ENCODE measurements around the gene SLC35A4. TPM values are rescaled to one million over a fixed set of nuclear protein-coding genes. Genes with fewer than 3 reads are reported as not detected.
A peak's percentile ranks its signal among the peaks of the same experiment; 100 is the strongest.
"Not testable (repeated sequence)": the region's sequence is repeated elsewhere in the genome, so short reads cannot be mapped to it uniquely, and the experiment has no call there.

The SLC35A4 gene
- total RNA-seq, 1 donor from 2014 or later = 7.3 TPM

DNA sequence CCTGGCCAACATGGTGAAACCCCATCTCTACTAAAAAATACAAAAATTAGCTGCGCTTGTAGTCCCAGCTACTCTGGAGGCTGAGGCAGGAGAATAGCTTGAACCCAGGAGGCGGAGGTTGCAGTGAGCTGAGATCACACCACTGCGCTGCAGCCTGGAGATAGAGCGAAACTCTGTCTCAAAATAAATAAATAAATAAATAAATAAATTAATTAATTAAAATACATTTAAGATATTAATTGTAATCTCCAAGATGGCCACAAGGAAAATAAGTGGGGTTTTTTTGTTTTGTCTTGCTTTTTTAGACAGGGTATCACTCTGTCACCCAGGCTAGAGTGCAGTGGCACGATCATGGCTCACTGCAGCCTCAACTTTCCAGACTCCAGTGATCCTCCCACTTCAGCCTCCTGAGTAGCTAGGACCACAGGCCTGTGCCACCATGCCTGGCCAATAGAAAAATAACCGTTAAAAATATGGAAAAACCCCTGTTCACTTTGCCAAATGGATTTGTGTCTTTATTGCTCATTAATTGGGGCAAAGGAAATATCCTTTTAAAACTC lies 14.6 kb downstream of the SLC35A4 start:
- not testable (repeated sequence) for H3K4me1 ChIP-seq (ENCODE audit: control insufficient read depth in 3 of 3, insufficient read depth in 3 of 3, low read length in 3 of 3); H3K4me3 ChIP-seq (ENCODE audit: low read length in 3 of 3); H3K9me3 ChIP-seq (ENCODE audit: control insufficient read depth in 3 of 3, low read length in 3 of 3); H3K9ac ChIP-seq (ENCODE audit: low read depth in 1 of 3, low read length in 3 of 3); H3K27ac ChIP-seq (ENCODE audit: low read depth, low read length); H3K27me3 ChIP-seq (ENCODE audit: control insufficient read depth in 3 of 3, insufficient read depth in 3 of 3, low read length in 3 of 3); H3K36me3 ChIP-seq (ENCODE audit: control insufficient read depth in 3 of 3, insufficient read depth in 3 of 3, low read length in 3 of 3)

DNA sequence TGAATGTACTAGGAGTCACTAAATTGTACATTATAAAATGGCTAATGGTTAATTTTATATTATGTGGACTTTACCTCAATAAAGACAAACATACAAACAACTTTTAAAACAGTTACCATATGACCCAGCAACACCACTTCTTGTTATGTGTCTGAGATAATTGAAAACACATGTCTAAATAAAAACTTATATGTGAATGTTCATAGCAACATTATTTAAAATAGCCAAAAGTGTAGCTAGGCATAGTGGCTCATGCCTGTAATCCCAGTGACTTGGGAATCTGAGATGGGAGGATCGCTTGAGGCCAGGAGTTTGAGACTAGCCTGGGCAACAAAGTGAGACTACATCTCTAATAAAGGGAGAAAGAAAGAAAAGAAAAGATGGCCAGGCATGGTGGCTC lies 22.9 kb downstream of the SLC35A4 start:
- H3K4me3 ChIP-seq (ENCODE audit: low read length in 3 of 3) = no peak overlapping the region
- H3K9me3 ChIP-seq (ENCODE audit: control insufficient read depth in 3 of 3, low read length in 3 of 3) = no peaks in the 10 kb centered on the region
- no peaks in the 10 kb centered on the region for H3K27me3 ChIP-seq (ENCODE audit: control insufficient read depth in 3 of 3, insufficient read depth in 3 of 3, low read length in 3 of 3)
- H3K4me1 ChIP-seq (ENCODE audit: control insufficient read depth in 3 of 3, insufficient read depth in 3 of 3, low read length in 3 of 3) = peaks cover 0 to 11% (median 5%) of the 10 kb centered on the region in 3 donors
- H3K27ac ChIP-seq (ENCODE audit: low read depth, low read length) = no peak overlapping the region
- no peaks in the 10 kb centered on the region for H3K36me3 ChIP-seq (ENCODE audit: control insufficient read depth in 3 of 3, insufficient read depth in 3 of 3, low read length in 3 of 3)
- no peak overlapping the region for H3K9ac ChIP-seq (ENCODE audit: low read depth in 1 of 3, low read length in 3 of 3)

DNA sequence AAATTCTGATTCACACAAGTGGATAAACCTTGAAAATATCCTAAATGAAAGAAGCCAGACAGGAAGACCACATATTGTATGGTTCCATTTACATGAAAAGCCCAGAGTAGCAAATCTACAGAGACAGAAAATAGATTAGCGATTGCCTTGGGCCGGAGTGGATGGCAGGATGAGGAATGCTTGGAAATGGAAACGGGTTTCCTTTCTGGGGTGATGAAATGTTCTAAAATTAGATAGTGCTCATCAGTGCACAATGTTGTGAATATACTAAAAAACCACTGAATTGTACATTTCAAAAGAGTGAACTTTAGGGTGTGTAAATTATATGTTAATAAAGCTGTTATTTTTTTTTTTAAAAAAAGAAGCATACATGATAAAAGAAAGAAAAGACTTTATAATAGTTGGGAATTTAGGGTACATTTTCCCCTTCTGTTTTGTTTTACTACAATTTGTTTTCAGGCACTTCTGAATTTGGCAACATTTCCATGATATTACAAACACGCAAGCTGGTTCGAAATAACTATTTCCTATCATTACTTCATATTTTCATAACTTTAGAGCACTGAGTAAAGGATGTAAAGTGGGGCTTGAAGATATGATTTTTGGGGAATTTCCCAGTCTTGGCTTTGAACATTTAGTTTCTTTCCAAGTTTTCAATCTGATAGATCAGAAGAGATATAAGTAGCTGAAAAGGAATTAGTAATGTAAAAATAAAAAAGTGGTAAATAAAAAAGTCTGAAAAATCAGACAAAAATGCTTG lies 23.9 kb downstream of the SLC35A4 start:
- Histone ChIP-seq H3K9ac (ENCODE audit: low read depth in 1 of 3, low read length in 3 of 3) (no peak overlapping the region), H3K4me1 (ENCODE audit: control insufficient read depth in 3 of 3, insufficient read depth in 3 of 3, low read length in 3 of 3) (peaks cover 0 to 11% (median 5%) of the 10 kb centered on the region in 3 donors), H3K9me3 (ENCODE audit: control insufficient read depth in 3 of 3, low read length in 3 of 3) (no peaks in the 10 kb centered on the region), H3K27me3 (ENCODE audit: control insufficient read depth in 3 of 3, insufficient read depth in 3 of 3, low read length in 3 of 3) (no peaks in the 10 kb centered on the region), H3K4me3 (ENCODE audit: low read length in 3 of 3) (no peak overlapping the region), H3K27ac (ENCODE audit: low read depth, low read length) (peak overlapping the region; percentile 50), H3K36me3 (ENCODE audit: control insufficient read depth in 3 of 3, insufficient read depth in 3 of 3, low read length in 3 of 3) (no peaks in the 10 kb centered on the region)

DNA sequence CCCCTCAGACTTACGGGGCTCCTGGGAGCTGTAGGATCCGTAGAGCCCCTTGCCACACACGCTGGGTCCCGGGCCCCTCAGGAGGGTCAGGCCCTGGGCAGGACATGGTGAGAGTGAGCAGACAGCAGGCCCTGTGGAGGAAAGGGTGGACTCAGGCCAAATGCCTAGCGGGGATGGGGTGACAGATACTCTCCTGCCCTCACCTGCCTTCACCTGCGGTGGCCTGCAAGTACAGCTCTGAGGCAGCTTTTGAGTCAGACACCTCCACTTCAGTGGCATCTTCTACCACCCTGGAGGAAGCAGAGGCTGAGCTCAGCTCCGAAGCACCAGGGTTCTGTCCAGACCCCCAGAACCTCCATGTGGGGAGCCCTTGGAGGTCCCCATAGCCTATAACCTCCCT lies 26.2 kb downstream of the SLC35A4 start:
- H3K4me3 ChIP-seq (ENCODE audit: low read length in 3 of 3) = no peak overlapping the region

DNA sequence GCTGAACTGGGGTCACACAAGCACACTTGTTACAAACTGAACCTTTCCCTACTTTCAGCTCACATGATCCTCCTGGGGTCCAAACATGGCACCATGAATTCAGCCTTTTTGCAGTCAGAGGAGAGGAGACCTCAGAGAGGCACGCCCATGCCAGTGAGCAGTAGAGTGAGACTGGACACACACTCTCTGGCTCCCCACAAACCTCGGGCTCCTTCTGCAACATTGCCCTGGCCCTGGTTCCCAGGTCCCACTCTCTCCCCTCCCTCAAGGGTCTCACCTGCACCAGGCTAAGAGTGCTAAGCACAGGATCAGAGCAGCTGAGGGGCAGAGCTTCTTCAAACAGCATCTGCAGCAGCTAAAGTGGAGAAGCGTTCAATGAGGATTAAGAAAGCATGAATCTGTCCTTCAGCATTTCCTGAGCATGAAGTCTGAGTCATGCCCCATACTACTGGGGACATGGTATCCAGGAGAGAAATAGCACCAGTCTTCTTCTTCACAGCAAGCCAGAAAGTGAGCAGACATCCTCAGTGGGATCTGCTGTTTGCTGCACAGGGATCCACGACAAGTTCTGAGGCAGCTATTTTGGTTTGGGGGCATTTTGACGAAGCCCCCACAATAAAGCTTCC lies 27.2 kb downstream of the SLC35A4 start:
- Histone ChIP-seq H3K9ac (ENCODE audit: low read depth in 1 of 3, low read length in 3 of 3) (no peak overlapping the region), H3K9me3 (ENCODE audit: control insufficient read depth in 3 of 3, low read length in 3 of 3) (no peaks in the 10 kb centered on the region), H3K27me3 (ENCODE audit: control insufficient read depth in 3 of 3, insufficient read depth in 3 of 3, low read length in 3 of 3) (no peaks in the 10 kb centered on the region), H3K4me3 (ENCODE audit: low read length in 3 of 3) (no peak overlapping the region), H3K4me1 (ENCODE audit: control insufficient read depth in 3 of 3, insufficient read depth in 3 of 3, low read length in 3 of 3) (peaks cover 0 to 23% (median 21%) of the 10 kb centered on the region in 3 donors), H3K36me3 (ENCODE audit: control insufficient read depth in 3 of 3, insufficient read depth in 3 of 3, low read length in 3 of 3) (no peaks in the 10 kb centered on the region), H3K27ac (ENCODE audit: low read depth, low read length) (peak overlapping the region; percentile 22)

More for the DNA sequence above, 26.2 kb downstream of the SLC35A4 start:
- H3K27me3 ChIP-seq (ENCODE audit: control insufficient read depth in 3 of 3, insufficient read depth in 3 of 3, low read length in 3 of 3) = no peaks in the 10 kb centered on the region
- no peak overlapping the region for H3K27ac ChIP-seq (ENCODE audit: low read depth, low read length)
- peaks cover 0 to 17% (median 16%) of the 10 kb centered on the region in 3 donors for H3K4me1 ChIP-seq (ENCODE audit: control insufficient read depth in 3 of 3, insufficient read depth in 3 of 3, low read length in 3 of 3)
- H3K9ac ChIP-seq (ENCODE audit: low read depth in 1 of 3, low read length in 3 of 3) = no peak overlapping the region
- H3K9me3 ChIP-seq (ENCODE audit: control insufficient read depth in 3 of 3, low read length in 3 of 3) = no peaks in the 10 kb centered on the region
- H3K36me3 ChIP-seq (ENCODE audit: control insufficient read depth in 3 of 3, insufficient read depth in 3 of 3, low read length in 3 of 3) = no peaks in the 10 kb centered on the region

DNA sequence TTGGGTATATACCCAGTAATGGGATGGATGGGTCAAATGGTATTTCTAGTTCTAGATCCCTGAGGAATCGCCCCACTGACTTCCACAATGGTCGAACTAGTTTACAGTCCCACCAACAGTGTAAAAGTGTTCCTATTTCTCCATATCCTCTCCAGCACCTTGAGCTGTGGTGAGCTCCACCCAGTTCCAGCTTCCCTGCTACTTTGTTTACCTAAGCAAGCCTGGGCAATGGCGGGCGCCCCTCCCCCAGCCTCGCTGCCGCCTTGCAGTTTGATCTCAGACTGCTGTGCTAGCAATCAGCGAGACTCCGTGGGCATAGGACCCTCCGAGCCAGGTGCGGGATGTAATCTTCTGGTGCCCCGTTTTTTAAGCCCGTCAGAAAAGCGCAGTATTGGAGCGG lies 28.4 kb downstream of the SLC35A4 start:
- not testable (repeated sequence) for H3K27me3 ChIP-seq (ENCODE audit: control insufficient read depth in 3 of 3, insufficient read depth in 3 of 3, low read length in 3 of 3); H3K36me3 ChIP-seq (ENCODE audit: control insufficient read depth in 3 of 3, insufficient read depth in 3 of 3, low read length in 3 of 3); H3K9ac ChIP-seq (ENCODE audit: low read depth in 1 of 3, low read length in 3 of 3); H3K27ac ChIP-seq (ENCODE audit: low read depth, low read length); H3K4me3 ChIP-seq (ENCODE audit: low read length in 3 of 3); H3K9me3 ChIP-seq (ENCODE audit: control insufficient read depth in 3 of 3, low read length in 3 of 3)
- peaks cover 0 to 23% (median 21%) of the 10 kb centered on the region in 3 donors for H3K4me1 ChIP-seq (ENCODE audit: control insufficient read depth in 3 of 3, insufficient read depth in 3 of 3, low read length in 3 of 3)

DNA sequence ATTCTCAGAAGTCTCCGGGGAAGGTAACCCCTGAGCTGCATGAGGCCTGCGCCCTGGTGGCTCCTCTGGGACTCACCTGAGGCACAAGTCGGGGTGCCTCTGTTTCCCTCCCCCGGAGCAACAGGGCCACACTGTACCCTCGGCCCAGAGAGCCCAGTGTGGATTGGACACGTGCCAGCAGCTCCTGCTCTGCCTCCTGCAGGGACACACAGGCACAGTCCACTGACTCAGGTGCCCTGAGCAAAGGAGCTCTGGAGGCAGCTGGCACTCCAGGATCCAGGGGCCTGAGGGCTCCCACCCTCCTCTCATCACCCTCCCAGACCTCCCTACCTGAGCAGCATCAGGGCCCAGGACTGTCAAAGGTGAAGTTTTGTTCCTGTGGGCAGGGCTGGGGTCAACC lies 29.5 kb downstream of the SLC35A4 start:
- H3K9ac ChIP-seq (ENCODE audit: low read depth in 1 of 3, low read length in 3 of 3) = no peak overlapping the region
- no peak overlapping the region for H3K27ac ChIP-seq (ENCODE audit: low read depth, low read length)
- H3K36me3 ChIP-seq (ENCODE audit: control insufficient read depth in 3 of 3, insufficient read depth in 3 of 3, low read length in 3 of 3) = no peaks in the 10 kb centered on the region
- no peak overlapping the region for H3K4me3 ChIP-seq (ENCODE audit: low read length in 3 of 3)
- peaks cover 0 to 21% (median 16%) of the 10 kb centered on the region in 3 donors for H3K4me1 ChIP-seq (ENCODE audit: control insufficient read depth in 3 of 3, insufficient read depth in 3 of 3, low read length in 3 of 3)
- no peaks in the 10 kb centered on the region for H3K9me3 ChIP-seq (ENCODE audit: control insufficient read depth in 3 of 3, low read length in 3 of 3)
- no peaks in the 10 kb centered on the region for H3K27me3 ChIP-seq (ENCODE audit: control insufficient read depth in 3 of 3, insufficient read depth in 3 of 3, low read length in 3 of 3)

DNA sequence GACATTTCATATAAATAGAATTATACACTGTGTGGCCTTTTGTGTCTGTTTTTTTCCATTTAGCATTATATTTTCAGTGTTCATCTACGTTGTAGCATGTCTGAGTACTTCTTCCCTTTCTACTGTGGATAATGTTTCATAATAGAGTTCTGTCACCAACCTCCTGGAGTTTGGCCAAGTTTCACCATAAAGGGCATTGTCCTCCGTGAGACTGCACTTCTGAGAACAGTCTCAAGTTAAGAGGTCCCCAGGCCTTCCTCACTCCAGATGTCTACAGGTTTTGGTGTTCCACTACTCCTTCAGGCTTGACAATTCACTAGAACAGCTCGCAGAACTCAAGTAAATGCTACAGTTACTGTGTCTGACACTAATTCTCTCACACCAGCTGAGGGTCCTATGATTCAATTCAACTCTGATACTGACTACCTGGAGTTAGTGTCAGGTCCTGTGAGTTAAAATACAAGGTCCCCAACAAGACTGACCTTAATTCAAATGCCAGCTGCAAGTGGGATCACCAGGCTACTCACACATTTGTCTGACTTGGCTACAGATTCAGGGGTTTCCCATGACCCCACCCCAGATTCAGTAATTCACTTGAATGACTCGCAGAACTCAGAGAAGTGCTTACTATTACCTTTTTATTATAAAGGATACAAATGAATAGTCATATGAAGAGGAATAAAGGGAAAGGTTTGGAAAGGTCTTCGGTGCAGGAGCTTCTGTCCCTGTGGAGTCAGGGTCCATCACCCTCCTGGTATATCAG lies 31.1 kb downstream of the SLC35A4 start:
- Histone ChIP-seq H3K4me3 (ENCODE audit: low read length in 3 of 3) (no peak overlapping the region), H3K9me3 (ENCODE audit: control insufficient read depth in 3 of 3, low read length in 3 of 3) (no peaks in the 10 kb centered on the region), H3K9ac (ENCODE audit: low read depth in 1 of 3, low read length in 3 of 3) (peak overlapping the region in 1 of 3 donors; percentile 41), H3K27me3 (ENCODE audit: control insufficient read depth in 3 of 3, insufficient read depth in 3 of 3, low read length in 3 of 3) (no peaks in the 10 kb centered on the region), H3K4me1 (ENCODE audit: control insufficient read depth in 3 of 3, insufficient read depth in 3 of 3, low read length in 3 of 3) (peaks cover 0 to 16% (median 12%) of the 10 kb centered on the region in 3 donors), H3K36me3 (ENCODE audit: control insufficient read depth in 3 of 3, insufficient read depth in 3 of 3, low read length in 3 of 3) (no peaks in the 10 kb centered on the region), H3K27ac (ENCODE audit: low read depth, low read length) (peak overlapping the region; percentile 36)

DNA sequence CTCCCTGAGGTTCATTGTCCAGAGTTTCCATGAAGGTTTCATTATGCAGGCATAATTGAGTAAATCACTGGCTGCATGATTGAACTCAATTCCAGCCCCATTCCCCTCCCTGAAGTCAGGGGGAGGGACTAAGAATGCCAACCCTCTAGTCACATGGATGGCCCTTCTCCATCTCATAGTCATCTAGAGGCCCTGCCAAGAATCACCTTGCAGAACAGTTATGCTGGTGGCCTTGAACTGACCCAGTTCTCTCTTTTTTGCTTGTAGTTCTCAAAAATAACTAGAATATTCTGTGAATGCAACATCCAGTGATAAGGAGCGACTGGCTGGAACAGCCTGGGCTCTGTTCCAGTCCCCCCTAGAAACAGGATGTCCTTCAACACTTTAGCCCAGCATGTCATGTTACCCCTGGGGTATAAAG lies 31.7 kb downstream of the SLC35A4 start:
- H3K4me1 ChIP-seq (ENCODE audit: control insufficient read depth in 3 of 3, insufficient read depth in 3 of 3, low read length in 3 of 3) = peaks cover 0 to 16% (median 12%) of the 10 kb centered on the region in 3 donors
- no peaks in the 10 kb centered on the region for H3K9me3 ChIP-seq (ENCODE audit: control insufficient read depth in 3 of 3, low read length in 3 of 3)
- no peaks in the 10 kb centered on the region for H3K36me3 ChIP-seq (ENCODE audit: control insufficient read depth in 3 of 3, insufficient read depth in 3 of 3, low read length in 3 of 3)
- no peak overlapping the region for H3K9ac ChIP-seq (ENCODE audit: low read depth in 1 of 3, low read length in 3 of 3)
- H3K4me3 ChIP-seq (ENCODE audit: low read length in 3 of 3) = no peak overlapping the region
- H3K27me3 ChIP-seq (ENCODE audit: control insufficient read depth in 3 of 3, insufficient read depth in 3 of 3, low read length in 3 of 3) = no peaks in the 10 kb centered on the region
- H3K27ac ChIP-seq (ENCODE audit: low read depth, low read length) = peak overlapping the region; percentile 36
